Suprapubic skin (tissue), 4 donors: ENCODE results near the gene RPL27A. TPM values are rescaled to one million over a fixed set of nuclear protein-coding genes. Genes with fewer than 3 reads are reported as not detected.

Experiments used
- DNase-seq, 2 donors: peaks; one replicate each; pipeline ENCODE4 v3.0.0-alpha.2; 2019; ENCODE audit warnings: low spot score in 2 of 2
- H3K27ac ChIP-seq: fragments of 200-600 bp; sonication (generic); one replicate; pipeline ENCODE4 v1.5.1; 2019
- H3K27me3 ChIP-seq: fragments of 200-600 bp; sonication (generic); one replicate; pipeline ENCODE4 v1.5.1; 2019
- H3K36me3 ChIP-seq: fragments of 200-600 bp; sonication (generic); one replicate; pipeline ENCODE4 v1.5.1; 2019
- H3K4me1 ChIP-seq: fragments of 200-600 bp; sonication (generic); one replicate; pipeline ENCODE4 v1.5.1; 2019
- H3K4me3 ChIP-seq: fragments of 200-600 bp; sonication (generic); one replicate; pipeline ENCODE4 v1.5.1; 2019; ENCODE audit warnings: mild to moderate bottlenecking
- H3K9me3 ChIP-seq: fragments of 200-600 bp; sonication (generic); one replicate; pipeline ENCODE4 v1.5.1; 2019
- EP300 ChIP-seq: sonication (generic); formaldehyde crosslinking; IDR thresholded peaks from one replicate; pipeline ENCODE4 v1.6.1; 2017; ENCODE audit warnings: antibody characterized with exemption
- POLR2A ChIP-seq, 2 donors: fragments of 450-650 bp; IDR thresholded peaks; one replicate each; pipeline ENCODE4 v1.6.1; 2017; ENCODE audit warnings: antibody characterized with exemption in 2 of 2, mild to moderate bottlenecking in 2 of 2, moderate library complexity in 2 of 2
- POLR2AphosphoS5 ChIP-seq, 3 donors: sonication (generic); formaldehyde crosslinking; IDR thresholded peaks; one replicate each; pipeline ENCODE4 v1.6.1; 2017; ENCODE audit warnings: antibody characterized with exemption in 3 of 3
- WGBS: methylation state at CpG from one replicate; pipeline ENCODE4 v1.1.5; 2018; 5-methylcytosine and 5-hydroxymethylcytosine counted together
- total RNA-seq, 4 donors: library from RNA; depleted of rRNA; stranded (reverse); fragments of >200 nt; gene quantifications; one replicate each; pipeline ENCODE4 v1.1.0, GENCODE V29; 2016
- TF ChIP-seq, protein P1 (sequence below), 2 donors: fragments of 200-600 bp in 1 of 2; fragments of 450-650 bp in 1 of 2; sonication (generic) in 1 of 2; IDR thresholded peaks; one replicate each; pipeline ENCODE4 v1.5.1; 2016 to 2019; ENCODE audit warnings: antibody characterized with exemption in 2 of 2, mild to moderate bottlenecking in 1 of 2, moderate library complexity in 1 of 2

Gene RPL27A
- total RNA-seq, 4 donors from 2014 or later = 822 to 1,505 (median 1,124) TPM

DNA sequence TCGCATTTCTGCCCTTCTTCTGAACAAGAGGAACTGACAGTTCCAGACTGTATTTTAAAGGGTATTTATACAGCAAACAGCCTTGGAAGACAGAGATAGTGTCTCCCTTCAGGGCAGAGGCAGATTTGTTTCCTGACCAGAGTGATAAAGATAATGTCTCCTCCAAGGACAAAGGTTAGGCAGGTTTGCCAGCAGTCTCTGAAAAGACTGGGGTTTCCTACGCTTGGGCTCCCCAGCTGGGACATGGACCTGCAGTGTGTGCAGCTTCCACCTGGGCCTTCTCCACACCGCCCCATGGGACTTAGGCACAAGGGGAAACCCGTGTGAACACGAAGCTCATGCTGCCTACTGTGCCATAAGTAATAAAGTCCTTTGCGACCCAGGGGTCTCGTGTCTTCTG, 42.1 kb downstream of the RPL27A start:
- H3K4me1 ChIP-seq = peaks cover 39% of the 10 kb centered on the region
- peaks cover 9% of the 10 kb centered on the region for H3K36me3 ChIP-seq
- no peak for DNase-seq
- no peaks in the 10 kb centered on the region for H3K27me3 ChIP-seq
- WGBS = 91% methylated on average over 7 of the region's 7 CpGs
- no peak for TF ChIP-seq POLR2AphosphoS5 (IDR thresholded peaks at IDR 0.05)
- TF ChIP-seq POLR2A (IDR thresholded peaks at IDR 0.05) = no peak
- TF ChIP-seq EP300 = no peak
- TF ChIP-seq, protein P1, sequence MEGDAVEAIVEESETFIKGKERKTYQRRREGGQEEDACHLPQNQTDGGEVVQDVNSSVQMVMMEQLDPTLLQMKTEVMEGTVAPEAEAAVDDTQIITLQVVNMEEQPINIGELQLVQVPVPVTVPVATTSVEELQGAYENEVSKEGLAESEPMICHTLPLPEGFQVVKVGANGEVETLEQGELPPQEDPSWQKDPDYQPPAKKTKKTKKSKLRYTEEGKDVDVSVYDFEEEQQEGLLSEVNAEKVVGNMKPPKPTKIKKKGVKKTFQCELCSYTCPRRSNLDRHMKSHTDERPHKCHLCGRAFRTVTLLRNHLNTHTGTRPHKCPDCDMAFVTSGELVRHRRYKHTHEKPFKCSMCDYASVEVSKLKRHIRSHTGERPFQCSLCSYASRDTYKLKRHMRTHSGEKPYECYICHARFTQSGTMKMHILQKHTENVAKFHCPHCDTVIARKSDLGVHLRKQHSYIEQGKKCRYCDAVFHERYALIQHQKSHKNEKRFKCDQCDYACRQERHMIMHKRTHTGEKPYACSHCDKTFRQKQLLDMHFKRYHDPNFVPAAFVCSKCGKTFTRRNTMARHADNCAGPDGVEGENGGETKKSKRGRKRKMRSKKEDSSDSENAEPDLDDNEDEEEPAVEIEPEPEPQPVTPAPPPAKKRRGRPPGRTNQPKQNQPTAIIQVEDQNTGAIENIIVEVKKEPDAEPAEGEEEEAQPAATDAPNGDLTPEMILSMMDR (IDR thresholded peaks at IDR 0.05) = no peak
- no peaks in the 10 kb centered on the region for H3K9me3 ChIP-seq
- no peak overlapping the region for H3K4me3 ChIP-seq
- H3K27ac ChIP-seq = no peak overlapping the region

DNA sequence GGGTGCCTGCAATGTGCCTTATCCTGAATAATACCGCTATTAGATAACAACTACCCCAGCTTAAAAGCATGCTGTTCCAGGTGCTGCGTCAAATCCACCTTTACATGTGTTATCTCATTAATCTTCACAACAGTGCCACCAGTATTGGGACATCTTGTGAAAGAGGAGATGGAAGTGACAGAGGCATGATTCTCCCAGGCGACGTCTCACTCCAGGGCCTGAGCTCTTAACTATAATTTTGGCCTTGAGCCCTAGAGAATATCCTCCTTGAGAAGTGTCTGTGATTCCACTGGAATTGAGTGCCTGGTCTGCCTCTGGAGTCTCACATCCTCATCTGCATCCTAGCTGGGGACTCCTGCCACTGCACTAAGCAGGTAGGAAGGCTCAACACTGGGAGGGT, 43.8 kb downstream of the RPL27A start:
- Histone ChIP-seq H3K36me3 (peaks cover 21% of the 10 kb centered on the region), H3K27me3 (no peaks in the 10 kb centered on the region), H3K4me1 (peaks cover 22% of the 10 kb centered on the region), H3K9me3 (no peaks in the 10 kb centered on the region), H3K27ac (no peak overlapping the region), H3K4me3 (no peak overlapping the region)
- DNase-seq = no peak
- 82% methylated on average over 4 of the region's 4 CpGs for WGBS
- TF ChIP-seq, protein P1 (IDR thresholded peaks at IDR 0.05) = no peak
- TF ChIP-seq EP300 (no peak), POLR2A (IDR thresholded peaks at IDR 0.05) (no peak), POLR2AphosphoS5 (IDR thresholded peaks at IDR 0.05) (no peak)

DNA sequence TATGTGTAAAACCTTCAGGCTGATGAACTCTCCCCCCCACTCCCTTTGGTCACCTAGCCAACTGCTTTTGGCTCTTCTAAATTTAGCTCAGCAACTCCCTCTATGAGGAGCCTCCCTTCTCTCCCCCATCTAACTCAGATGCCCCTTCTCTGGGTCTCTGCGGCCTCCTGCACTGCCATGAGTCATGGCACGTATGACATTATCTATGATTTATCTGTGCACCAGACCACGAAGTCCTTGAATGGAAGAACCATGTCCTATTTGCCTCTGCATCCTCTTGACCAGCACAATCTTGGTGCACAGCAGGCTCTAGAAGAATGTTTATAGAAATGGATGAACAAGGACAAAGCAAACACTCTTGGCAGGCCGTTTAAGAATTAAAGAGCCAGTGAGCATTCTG, 46.0 kb downstream of the RPL27A start:
- no peak for DNase-seq
- no peak overlapping the region for H3K4me3 ChIP-seq
- H3K36me3 ChIP-seq = peaks cover 21% of the 10 kb centered on the region
- H3K27me3 ChIP-seq = no peaks in the 10 kb centered on the region
- H3K4me1 ChIP-seq = peaks cover 22% of the 10 kb centered on the region
- WGBS = 78% methylated on average over 4 of the region's 4 CpGs
- no peaks in the 10 kb centered on the region for H3K9me3 ChIP-seq
- TF ChIP-seq, protein P1 (IDR thresholded peaks at IDR 0.05) = no peak
- no peak for TF ChIP-seq POLR2A (IDR thresholded peaks at IDR 0.05)
- no peak overlapping the region for H3K27ac ChIP-seq

DNA sequence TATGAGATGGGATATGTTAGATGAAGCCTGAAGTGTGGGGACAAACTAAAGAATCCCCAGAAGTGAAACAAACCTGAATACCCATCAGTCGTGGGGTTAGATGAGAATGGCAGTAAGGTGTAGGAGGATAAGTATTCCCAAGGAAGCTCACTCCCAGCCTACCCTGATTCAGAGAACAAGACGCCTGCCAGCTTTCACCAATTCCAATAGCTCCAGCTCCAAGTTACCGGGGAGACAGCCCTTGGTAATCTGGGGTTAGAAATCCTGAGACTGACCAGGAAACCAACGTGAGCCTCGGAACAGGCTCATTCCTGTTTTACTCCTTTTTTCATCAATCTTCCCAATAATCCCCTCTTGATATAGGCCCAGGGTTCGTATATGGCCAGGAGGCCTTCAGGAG, 46.5 kb downstream of the RPL27A start:
- Histone ChIP-seq H3K27me3 (no peaks in the 10 kb centered on the region), H3K4me3 (no peak overlapping the region), H3K9me3 (no peaks in the 10 kb centered on the region), H3K36me3 (peaks cover 21% of the 10 kb centered on the region), H3K4me1 (peaks cover 22% of the 10 kb centered on the region), H3K27ac (no peak overlapping the region)
- TF ChIP-seq, protein P1 (IDR thresholded peaks at IDR 0.05) = no peak
- TF ChIP-seq EP300 (no peak), POLR2AphosphoS5 (IDR thresholded peaks at IDR 0.05) (no peak), POLR2A (IDR thresholded peaks at IDR 0.05) (no peak)
- no peak for DNase-seq
- WGBS = 91% methylated on average over 6 of the region's 6 CpGs

DNA sequence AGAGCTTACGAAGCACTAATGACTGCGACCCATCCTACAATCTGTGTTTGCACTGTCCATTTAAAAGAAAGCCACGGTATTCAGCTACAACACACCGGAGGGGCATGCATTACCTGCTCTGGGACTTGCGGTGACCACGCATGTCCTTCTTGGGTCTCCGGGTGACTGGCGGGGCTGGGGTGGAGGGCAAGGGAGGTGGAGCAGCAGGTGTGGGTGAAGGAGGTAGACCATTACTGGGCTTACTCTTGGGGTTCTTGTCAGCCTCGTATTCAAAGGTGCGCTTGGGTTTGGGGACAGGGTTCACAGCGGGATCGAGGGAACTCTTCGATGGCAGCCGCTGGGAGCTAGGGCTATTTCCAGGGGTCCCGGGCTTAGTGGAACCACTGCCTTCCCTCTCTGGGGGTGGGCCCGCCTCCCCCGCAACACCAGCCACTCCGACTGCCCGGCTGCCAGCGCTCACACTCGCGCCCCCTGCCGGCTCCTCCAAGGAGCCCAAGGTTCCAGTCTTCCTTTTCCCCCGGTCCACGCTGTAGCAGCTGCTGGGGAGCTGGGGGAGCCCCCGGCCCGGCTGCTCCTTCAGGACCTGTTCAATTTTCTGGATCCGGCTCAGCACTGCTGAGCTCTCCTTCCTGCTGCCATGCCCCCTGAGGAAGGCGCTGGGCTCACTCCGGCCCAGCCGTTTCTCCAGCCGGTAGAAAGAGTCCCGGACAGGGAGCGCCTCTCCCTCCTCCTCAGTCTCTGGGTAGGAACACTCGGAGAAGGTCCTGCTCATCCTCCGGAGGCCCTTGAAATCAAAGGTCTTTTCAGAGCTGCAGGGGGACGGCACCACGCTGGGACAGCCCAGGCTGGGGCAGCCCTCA, 47.5 kb downstream of the RPL27A start:
- Histone ChIP-seq H3K36me3 (peaks cover 14% of the 10 kb centered on the region), H3K27me3 (no peaks in the 10 kb centered on the region), H3K9me3 (no peaks in the 10 kb centered on the region), H3K4me3 (no peak overlapping the region), H3K4me1 (peaks cover 22% of the 10 kb centered on the region), H3K27ac (no peak overlapping the region)
- DNase-seq = no peak
- TF ChIP-seq POLR2A (IDR thresholded peaks at IDR 0.05) (no peak), POLR2AphosphoS5 (IDR thresholded peaks at IDR 0.05) (no peak), EP300 (no peak)
- TF ChIP-seq, protein P1 (IDR thresholded peaks at IDR 0.05) = no peak
- WGBS = 87% methylated on average over 29 of the region's 38 CpGs
